Placental epithelial cell (primary cell): ENCODE results near the gene HSF5. TPM values are rescaled to one million over a fixed set of nuclear protein-coding genes. Genes with fewer than 3 reads are reported as not detected.

Experiments
- total RNA-seq: library from RNA; depleted of rRNA; stranded (reverse); fragments of >200 nt; gene quantifications from 2 replicates; pipeline ENCODE4 v1.2.3, GENCODE V29; 2012

The HSF5 gene, protein sequence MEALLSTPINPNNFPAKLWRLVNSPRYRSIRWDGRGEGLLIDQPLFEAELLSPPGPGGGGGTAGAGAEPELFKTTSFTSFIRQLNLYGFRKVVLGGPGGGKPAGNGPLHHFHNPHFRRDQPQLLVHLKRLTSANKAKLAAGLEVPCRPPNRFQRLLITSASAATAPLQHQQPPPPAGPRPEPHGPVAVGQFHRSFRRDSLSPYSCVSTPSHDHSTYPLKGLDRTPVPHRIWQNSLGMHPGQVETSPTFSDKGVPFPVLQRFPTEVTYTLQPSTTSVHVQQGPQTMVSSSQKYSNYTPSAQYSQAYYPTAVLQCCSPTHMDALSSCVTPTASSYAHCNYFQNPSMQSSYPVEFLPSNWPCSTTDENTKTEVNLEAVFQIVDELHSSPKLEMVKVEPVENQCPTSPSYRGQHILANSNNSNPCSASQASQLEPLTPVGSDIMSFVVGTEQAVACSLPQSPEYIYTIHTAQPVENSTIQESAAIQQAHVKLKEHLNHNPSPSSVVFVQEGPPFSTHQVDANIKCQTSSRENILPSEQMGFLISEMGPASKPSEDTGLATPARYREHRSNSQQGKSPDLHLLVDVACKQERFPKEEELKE
- under 0.01 and 0.11 TPM in 2 replicates for total RNA-seq

DNA sequence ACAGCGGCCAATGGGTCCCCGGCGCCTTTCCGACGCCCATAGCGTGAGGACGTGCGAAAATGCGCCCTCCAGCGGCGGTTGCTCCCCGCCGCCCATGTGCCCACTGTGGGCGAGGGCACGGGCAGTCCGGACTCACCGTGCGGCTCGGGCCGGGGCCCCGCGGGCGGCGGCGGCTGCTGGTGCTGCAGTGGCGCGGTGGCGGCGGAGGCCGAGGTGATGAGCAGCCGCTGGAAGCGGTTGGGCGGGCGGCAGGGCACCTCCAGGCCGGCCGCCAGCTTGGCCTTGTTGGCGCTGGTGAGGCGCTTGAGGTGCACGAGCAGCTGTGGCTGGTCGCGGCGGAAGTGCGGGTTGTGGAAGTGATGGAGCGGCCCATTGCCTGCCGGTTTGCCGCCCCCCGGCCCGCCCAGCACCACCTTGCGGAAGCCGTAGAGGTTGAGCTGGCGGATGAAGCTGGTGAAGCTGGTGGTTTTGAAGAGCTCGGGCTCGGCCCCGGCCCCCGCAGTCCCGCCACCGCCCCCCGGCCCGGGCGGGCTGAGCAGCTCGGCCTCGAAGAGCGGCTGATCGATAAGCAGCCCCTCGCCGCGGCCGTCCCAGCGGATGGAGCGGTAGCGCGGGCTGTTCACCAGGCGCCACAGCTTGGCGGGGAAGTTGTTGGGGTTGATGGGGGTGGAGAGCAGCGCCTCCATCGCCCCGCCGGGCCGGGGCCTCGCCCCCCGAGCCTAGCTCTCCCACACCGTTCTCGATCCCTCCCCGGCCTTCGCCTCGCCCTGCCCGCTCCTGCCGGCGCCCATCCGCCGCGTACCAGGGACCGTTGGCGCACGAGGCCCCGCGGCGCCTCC is at the start of gene HSF5:
TSS of gene HSF5 (minus strand) at position 820 of the 839 bp plus-strand sequence. CDS start at position 686, 134 bp downstream.

DNA sequence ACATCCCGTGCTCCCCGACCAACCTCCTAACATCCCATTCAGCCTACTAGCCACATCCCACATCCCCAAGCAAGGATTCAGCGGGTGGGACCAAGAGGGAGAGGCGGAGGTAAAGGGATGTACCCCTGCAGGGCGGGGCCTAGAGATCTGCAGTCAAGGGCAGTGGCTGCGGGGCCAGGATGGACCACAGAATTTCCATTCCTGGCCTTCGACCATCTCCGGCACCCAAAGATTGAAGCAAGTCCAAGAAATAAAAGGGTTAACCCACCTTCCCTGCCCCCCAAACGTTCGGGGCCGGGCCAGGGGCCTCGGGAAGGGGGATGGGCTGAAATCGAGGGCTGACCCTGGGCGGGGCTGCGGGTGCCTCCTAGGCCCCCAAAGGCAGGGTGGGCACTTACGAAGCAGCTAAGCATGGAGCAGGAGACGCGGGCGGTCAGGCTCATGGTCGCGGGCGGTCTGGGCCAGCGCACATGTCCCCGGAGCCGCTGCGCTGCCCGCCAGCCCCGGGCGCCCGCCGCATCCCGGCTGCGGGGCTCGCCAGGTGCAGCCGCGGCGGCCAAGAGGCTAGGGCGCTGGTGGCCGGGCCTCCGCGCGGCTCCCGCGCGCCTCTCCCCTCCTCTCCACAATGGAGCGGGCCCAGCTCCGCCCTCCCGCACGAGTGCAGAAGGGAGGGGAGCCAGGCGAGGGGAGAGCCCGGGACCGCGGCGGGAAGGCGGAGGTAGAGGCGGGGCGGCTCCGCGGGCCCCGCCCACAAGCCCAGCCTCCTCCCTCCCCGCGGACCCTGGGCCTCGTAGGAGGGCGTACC is 26.0 kb upstream of the HSF5 start, which contains the start of gene MTMR4:
TSS of gene MTMR4 (minus strand) at position 674 of the 805 bp plus-strand sequence. CDS start at position 443, 231 bp downstream.

DNA sequence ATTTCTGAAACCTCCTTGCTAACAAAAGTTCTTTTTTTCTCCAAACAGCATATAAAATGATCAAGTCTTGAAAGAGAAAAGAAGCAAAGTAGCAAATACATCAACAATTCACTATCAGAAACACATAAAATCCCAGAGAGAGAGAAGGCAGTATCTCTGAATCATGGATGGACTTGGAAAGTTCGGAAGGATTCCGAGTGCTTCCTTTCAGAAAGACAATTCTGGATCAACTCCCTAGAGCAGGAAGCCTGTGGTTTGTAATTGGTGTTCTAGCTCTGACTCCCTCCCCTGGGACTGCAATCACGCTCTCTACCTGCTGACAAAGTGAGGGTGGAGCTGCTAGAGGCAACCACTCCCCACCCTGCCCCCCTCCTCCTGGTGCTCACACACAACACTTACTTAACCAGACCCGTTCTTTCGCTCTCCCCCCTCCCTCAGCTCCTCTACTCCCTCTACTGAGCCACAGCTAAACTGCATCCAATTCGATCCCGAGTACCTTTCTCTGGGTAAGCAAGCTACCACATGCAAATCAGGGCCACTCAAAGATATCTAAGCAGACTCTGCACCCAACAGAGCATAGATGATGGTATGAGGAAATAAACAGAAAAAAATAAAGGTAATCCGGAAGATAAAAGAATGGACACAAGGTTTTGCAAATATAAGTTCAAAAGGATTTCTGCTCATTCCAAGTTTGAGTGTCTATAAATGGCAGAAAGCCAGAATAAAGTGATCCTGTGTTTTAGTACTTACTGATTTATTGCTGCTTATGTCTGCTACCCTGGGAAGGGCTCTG is 70.7 kb downstream of the HSF5 start, which contains the start of gene RNF43:
TSS of gene RNF43 (minus strand) at position 235 of the 793 bp plus-strand sequence. CDS start 1,957 bp downstream, outside the sequence.

Other genes with a start within 250 kb of the HSF5 start
- gene LPO, start 249.8 kb downstream of the HSF5 start, total RNA-seq: not detected in 2 replicates
- gene MPO, start 207.5 kb downstream of the HSF5 start, total RNA-seq: under 0.01 TPM in 1 of 2 replicates, not detected in the other
- gene TSPOAP1, start 159.6 kb downstream of the HSF5 start, total RNA-seq: 0.43 and 15.3 TPM in 2 replicates
- gene SUPT4H1, start 136.2 kb downstream of the HSF5 start, total RNA-seq: 40.0 and 51.4 TPM in 2 replicates
- gene RNF43, start 70.9 kb downstream of the HSF5 start, total RNA-seq: 0.22 and 2.0 TPM in 2 replicates
- 45.5 and 126 TPM in 2 replicates for gene MTMR4, start 26.2 kb upstream of the HSF5 start, total RNA-seq
- under 0.01 and 0.11 TPM in 2 replicates for gene TEX14, start 203.6 kb upstream of the HSF5 start, total RNA-seq
- gene RAD51C, start 204.2 kb upstream of the HSF5 start, total RNA-seq: 13.2 and 17.3 TPM in 2 replicates